Measurements from ENCODE around the gene SMAD3.

Gene SMAD3

DNA sequence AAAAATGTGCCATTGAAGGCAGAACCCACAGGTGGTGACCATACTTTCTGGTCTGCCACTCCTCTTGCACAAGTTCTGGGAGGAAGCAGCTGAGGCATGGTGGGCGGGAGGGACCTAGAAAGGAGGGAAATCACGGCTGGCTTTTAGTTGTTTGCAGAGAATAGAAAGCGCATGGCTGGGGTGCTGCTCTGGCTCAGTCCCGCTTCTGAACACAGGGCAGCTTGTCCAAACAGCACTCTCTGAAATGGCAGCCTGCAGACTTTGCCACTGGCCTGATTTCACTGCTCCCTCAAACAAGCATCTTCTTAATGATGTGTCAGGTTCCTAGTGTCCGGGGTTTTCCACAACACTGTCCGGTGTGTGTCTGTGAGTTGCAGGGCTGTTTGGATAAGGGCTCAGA lies 112.3 kb downstream of the SMAD3 start:
- Histone ChIP-seq H3K36me3 (ENCODE audit: control insufficient read depth in 2 of 2, insufficient read depth in 1 of 2, low read length in 2 of 2) (peaks cover 0 to 45% of the 10 kb centered on the region in 2 experiments; a peak in 1 of 3 replicates), H3K4me3 (ENCODE audit: low read depth, low read length) (no peak overlapping the region), H3K4me1 (ENCODE audit: control insufficient read depth, insufficient read depth, low read length) (0 out of 2 replicates have a peak, but pooled peaks cover 2% of the 10 kb centered on the region), H3K27ac (ENCODE audit: extremely low read depth, low read depth, low read length) (no peak overlapping the region), H3K9me3 (ENCODE audit: control insufficient read depth, insufficient read depth, low read depth, low read length) (no peaks in the 10 kb centered on the region)
- TF ChIP-seq, protein P1, sequence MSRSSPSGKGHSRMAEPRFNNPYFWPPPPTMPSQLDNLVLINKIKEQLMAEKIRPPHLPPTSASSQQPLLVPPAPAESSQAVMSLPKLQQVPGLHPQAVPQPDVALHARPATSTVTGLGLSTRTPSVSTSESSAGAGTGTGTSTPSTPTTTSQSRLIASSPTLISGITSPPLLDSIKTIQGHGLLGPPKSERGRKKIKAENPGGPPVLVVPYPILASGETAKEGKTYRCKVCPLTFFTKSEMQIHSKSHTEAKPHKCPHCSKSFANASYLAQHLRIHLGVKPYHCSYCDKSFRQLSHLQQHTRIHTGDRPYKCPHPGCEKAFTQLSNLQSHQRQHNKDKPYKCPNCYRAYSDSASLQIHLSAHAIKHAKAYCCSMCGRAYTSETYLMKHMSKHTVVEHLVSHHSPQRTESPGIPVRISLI (tag by site-specific recombination; IDR thresholded peaks at IDR 0.05), result no peak
- TF ChIP-seq ZFHX2 (tag by site-specific recombination; conservative IDR thresholded peaks at IDR 0.05) (peak; percentile 21; the same call in 1 of the 2 replicates), ZNF600 (tag by site-specific recombination; IDR thresholded peaks at IDR 0.05) (peak; percentile 31; the same call in 1 of the 2 replicates)
- ChIA-PET POLR2A (interaction anchor here (0.6 to 1.9 kb wide), 3 partner anchors 86 to 112 kb away, joined by 3 to 7 read pairs (median 4); partner anchors contain the start of gene SMAD3), CTCF (interaction anchor here (0.6 to 3.8 kb wide), 4 partner anchors 72 to 657 kb away, joined by 3 to 15 read pairs (median 4); no protein-coding TSS in a partner anchor)

DNA sequence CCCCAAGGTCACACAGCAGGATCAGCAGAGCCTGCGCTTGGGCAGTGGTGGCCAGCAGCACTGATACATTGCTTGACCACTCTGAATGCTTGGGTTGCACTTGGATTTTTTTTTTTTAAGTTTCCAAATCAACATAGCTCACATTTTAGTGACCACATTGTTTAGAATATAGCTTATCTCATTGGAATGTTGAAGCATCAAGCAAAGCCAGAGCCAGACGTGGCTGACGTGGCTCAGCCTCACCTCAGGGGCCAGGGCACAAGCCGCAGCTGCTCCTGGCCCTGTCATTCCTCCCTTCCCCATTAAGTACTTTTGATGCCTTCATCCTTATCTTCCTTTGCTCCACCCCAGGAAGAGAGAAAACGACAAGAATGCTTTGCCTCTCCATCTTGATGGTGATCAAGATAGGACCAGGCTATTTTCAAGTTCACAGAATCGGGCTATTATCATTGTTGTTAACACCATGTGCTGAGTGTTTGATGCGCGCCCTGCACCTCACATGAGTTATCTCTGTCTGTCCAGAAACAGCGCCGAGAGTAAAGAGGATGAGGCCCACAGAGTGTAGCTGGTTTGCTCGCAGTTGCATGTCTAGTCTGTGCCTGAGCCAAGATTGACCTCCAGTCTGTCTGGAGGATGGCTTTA lies 113.3 kb downstream of the SMAD3 start:
- H3K36me3 ChIP-seq (ENCODE audit: control insufficient read depth in 2 of 2, insufficient read depth in 1 of 2, low read length in 2 of 2), result peaks cover 0 to 44% of the 10 kb centered on the region in 2 experiments; a peak in 1 of 3 replicates
- POLR2A ChIA-PET, result interaction anchor here (0.6 to 1.9 kb wide), 11 partner anchors 11 to 219 kb away, joined by 3 to 7 read pairs (median 3); partner anchors contain the start of gene SMAD3
- CTCF ChIA-PET, result interaction anchor here (0.6 to 3.8 kb wide), 6 partner anchors 97 to 877 kb away, joined by 3 to 15 read pairs (median 4); no protein-coding TSS in a partner anchor

DNA sequence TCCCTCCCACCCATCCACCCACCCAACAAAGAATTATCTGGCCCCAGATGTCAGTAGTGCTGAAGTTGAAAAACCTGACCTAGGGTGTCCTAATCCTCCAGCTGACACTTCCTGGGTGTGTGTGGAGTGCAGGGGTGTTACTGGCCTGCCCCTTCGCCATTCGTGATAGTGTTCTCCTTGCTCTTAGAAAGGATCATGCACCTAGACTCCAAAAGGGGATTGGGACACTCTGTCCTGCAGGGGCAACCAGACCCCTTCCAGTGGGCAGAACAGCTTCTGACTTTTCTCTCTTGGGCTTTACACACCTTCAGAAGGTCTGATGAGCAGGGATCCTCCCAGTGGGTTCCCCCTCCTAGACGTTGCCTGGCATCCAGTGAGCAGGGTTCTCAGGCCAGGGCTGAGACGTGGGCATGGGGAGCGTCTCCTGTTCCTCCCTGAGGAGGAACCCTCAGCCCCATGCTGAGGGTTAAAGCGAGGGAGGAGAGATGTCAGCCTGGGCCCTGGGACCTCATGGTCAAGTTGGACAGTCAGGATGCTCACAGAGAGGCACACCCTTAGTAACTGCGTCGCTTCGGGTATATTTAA lies 114.1 kb downstream of the SMAD3 start:
- H3K4me3 ChIP-seq (ENCODE audit: low read depth, low read length), result no peak overlapping the region
- H3K9me3 ChIP-seq (ENCODE audit: control insufficient read depth, insufficient read depth, low read depth, low read length), result no peaks in the 10 kb centered on the region
- no peak overlapping the region for H3K27ac ChIP-seq (ENCODE audit: extremely low read depth, low read depth, low read length)
- H3K36me3 ChIP-seq (ENCODE audit: control insufficient read depth in 2 of 2, insufficient read depth in 1 of 2, low read length in 2 of 2), result peaks cover 0 to 42% of the 10 kb centered on the region in 2 experiments; a peak in 2 of 3 replicates
- 0 out of 2 replicates have a peak, but pooled peaks cover 2% of the 10 kb centered on the region for H3K4me1 ChIP-seq (ENCODE audit: control insufficient read depth, insufficient read depth, low read length)
- ChIA-PET POLR2A (interaction anchor here (1.0 to 1.9 kb wide), 5 partner anchors 12 to 149 kb away, joined by 3 to 7 read pairs (median 3); partner anchors contain the start of gene SMAD3), CTCF (interaction anchor here (3.8 kb wide), 1 partner anchor 233 kb away, joined by 15 read pairs; no protein-coding TSS in a partner anchor)
- TF ChIP-seq EGR2 (tag by site-specific recombination; IDR thresholded peaks at IDR 0.05; ENCODE audit: low read depth) (0 out of 2 replicates have a peak, but pooled peaks have one; percentile 35), ZNF555 (tag by site-specific recombination; conservative IDR thresholded peaks at IDR 0.05) (no peak), ZNF76 (tag by site-specific recombination; IDR thresholded peaks at IDR 0.05; ENCODE audit: borderline replicate concordance, low read depth) (no peak), SETDB1 (IDR thresholded peaks at IDR 0.05; ENCODE audit: insufficient read length, low read length) (no peak), ZIC2 (tag by site-specific recombination; IDR thresholded peaks at IDR 0.05) (no peak), GLI2 (tag by site-specific recombination; IDR thresholded peaks at IDR 0.05; ENCODE audit: borderline replicate concordance, low read depth) (no peak), ZNF843 (tag by site-specific recombination; IDR thresholded peaks at IDR 0.05) (no peak), ZFHX2 (tag by site-specific recombination; conservative IDR thresholded peaks at IDR 0.05) (0 out of 2 replicates have a peak, but pooled peaks have one; percentile 13)

More for the DNA sequence above, 113.3 kb downstream of the SMAD3 start:
- no peak overlapping the region for H3K4me3 ChIP-seq (ENCODE audit: low read depth, low read length)
- no peak overlapping the region for H3K27ac ChIP-seq (ENCODE audit: extremely low read depth, low read depth, low read length)
- TF ChIP-seq, protein P2, sequence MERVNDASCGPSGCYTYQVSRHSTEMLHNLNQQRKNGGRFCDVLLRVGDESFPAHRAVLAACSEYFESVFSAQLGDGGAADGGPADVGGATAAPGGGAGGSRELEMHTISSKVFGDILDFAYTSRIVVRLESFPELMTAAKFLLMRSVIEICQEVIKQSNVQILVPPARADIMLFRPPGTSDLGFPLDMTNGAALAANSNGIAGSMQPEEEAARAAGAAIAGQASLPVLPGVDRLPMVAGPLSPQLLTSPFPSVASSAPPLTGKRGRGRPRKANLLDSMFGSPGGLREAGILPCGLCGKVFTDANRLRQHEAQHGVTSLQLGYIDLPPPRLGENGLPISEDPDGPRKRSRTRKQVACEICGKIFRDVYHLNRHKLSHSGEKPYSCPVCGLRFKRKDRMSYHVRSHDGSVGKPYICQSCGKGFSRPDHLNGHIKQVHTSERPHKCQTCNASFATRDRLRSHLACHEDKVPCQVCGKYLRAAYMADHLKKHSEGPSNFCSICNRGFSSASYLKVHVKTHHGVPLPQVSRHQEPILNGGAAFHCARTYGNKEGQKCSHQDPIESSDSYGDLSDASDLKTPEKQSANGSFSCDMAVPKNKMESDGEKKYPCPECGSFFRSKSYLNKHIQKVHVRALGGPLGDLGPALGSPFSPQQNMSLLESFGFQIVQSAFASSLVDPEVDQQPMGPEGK (tag by site-specific recombination; IDR thresholded peaks at IDR 0.05), result no peak
- TF ChIP-seq ZNF311 (tag by site-specific recombination; IDR thresholded peaks at IDR 0.05; ENCODE audit: borderline replicate concordance) (no peak), ZNF548 (tag by site-specific recombination; IDR thresholded peaks at IDR 0.05) (no peak), ZNF785 (tag by site-specific recombination; IDR thresholded peaks at IDR 0.05) (no peak), ZNF473 (tag by site-specific recombination; IDR thresholded peaks at IDR 0.05) (no peak)
- TF ChIP-seq, protein P3, sequence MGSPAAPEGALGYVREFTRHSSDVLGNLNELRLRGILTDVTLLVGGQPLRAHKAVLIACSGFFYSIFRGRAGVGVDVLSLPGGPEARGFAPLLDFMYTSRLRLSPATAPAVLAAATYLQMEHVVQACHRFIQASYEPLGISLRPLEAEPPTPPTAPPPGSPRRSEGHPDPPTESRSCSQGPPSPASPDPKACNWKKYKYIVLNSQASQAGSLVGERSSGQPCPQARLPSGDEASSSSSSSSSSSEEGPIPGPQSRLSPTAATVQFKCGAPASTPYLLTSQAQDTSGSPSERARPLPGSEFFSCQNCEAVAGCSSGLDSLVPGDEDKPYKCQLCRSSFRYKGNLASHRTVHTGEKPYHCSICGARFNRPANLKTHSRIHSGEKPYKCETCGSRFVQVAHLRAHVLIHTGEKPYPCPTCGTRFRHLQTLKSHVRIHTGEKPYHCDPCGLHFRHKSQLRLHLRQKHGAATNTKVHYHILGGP (tag by site-specific recombination; IDR thresholded peaks at IDR 0.05), result no peak
- TF ChIP-seq, protein P4, sequence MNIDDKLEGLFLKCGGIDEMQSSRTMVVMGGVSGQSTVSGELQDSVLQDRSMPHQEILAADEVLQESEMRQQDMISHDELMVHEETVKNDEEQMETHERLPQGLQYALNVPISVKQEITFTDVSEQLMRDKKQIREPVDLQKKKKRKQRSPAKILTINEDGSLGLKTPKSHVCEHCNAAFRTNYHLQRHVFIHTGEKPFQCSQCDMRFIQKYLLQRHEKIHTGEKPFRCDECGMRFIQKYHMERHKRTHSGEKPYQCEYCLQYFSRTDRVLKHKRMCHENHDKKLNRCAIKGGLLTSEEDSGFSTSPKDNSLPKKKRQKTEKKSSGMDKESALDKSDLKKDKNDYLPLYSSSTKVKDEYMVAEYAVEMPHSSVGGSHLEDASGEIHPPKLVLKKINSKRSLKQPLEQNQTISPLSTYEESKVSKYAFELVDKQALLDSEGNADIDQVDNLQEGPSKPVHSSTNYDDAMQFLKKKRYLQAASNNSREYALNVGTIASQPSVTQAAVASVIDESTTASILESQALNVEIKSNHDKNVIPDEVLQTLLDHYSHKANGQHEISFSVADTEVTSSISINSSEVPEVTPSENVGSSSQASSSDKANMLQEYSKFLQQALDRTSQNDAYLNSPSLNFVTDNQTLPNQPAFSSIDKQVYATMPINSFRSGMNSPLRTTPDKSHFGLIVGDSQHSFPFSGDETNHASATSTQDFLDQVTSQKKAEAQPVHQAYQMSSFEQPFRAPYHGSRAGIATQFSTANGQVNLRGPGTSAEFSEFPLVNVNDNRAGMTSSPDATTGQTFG (tag by site-specific recombination; IDR thresholded peaks at IDR 0.05; ENCODE audit: borderline replicate concordance), result no peak
- H3K4me1 ChIP-seq (ENCODE audit: control insufficient read depth, insufficient read depth, low read length), result 0 out of 2 replicates have a peak, but pooled peaks cover 2% of the 10 kb centered on the region
- no peaks in the 10 kb centered on the region for H3K9me3 ChIP-seq (ENCODE audit: control insufficient read depth, insufficient read depth, low read depth, low read length)
